ENCODE results near the gene ACBD6. TPM values are rescaled to one million over a fixed set of nuclear protein-coding genes. Genes with fewer than 3 reads are reported as not detected.

Gene ACBD6
- total RNA-seq, 2 experiments from 2014 or later: 45.7 to 49.0 TPM

DNA sequence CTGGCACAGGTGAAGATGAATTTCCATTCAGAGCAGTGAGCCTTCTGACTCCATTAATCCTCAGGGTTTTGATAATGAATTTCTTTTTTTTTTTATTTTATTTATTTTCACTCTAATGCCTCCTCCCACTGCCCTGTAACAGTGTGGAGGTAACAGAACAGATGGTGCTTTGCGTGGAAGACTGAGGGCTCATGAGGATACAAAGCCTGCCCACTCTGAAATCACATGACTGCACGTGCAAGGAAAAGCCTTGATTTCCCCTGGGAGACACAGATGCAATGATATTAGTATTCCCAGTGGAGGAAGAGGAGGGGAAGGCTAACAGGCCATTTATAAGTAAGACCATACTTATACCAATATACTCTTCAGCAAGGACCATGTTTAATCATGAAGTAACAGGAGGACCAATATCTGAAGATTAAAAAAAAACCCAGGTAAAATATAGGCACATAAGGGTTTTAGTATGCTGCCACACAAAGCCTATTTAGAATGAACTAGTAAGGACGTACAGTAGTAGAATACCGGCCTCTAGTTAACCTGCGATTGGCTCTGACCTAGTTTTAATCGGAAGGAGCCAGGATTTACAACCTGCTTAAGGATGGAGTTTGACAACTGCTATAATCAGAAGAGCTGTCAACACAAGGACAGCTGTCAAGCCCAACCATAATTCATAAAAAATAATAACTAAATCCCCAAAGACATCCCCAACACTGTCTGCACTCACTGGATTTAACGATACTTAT is 202.7 kb downstream of the ACBD6 start:
- H3K4me1 Mint-ChIP-seq: peaks cover 11% of the 10 kb centered on the region
- H3K4me3 Mint-ChIP-seq: no peak overlapping the region
- H3K27ac Mint-ChIP-seq: no peak overlapping the region
- peaks cover 2% of the 10 kb centered on the region for H3K9me3 Mint-ChIP-seq
- peaks cover 24% of the 10 kb centered on the region for H3K36me3 Mint-ChIP-seq
- no peaks in the 10 kb centered on the region for H3K27me3 Mint-ChIP-seq
- no peak for DNase-seq

DNA sequence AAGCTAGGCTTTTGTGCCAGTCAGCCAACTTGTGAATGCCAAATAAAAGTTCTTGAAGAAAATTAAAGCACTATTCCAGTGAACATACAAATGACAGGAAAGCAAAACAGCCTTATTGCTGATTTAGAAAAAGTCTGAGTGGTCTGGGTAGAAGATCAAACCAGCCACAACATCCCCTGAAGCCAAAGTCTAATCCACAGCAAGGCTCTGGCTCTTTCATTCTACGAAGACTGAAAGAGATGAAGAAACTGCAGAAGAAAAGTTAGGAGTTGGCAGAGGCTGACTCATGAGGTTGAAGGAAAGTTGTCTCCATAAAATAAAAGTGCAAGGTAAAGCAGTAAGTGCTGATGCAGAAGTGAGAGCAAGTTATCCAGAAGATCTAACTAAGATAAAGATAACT is 206.4 kb downstream of the ACBD6 start:
- peaks cover 5% of the 10 kb centered on the region for H3K9me3 Mint-ChIP-seq
- peaks cover 16% of the 10 kb centered on the region for H3K4me1 Mint-ChIP-seq
- H3K27me3 Mint-ChIP-seq: no peaks in the 10 kb centered on the region
- DNase-seq: no peak
- H3K27ac Mint-ChIP-seq: no peak overlapping the region
- no peak overlapping the region for H3K4me3 Mint-ChIP-seq
- H3K36me3 Mint-ChIP-seq: peaks cover 33% of the 10 kb centered on the region

DNA sequence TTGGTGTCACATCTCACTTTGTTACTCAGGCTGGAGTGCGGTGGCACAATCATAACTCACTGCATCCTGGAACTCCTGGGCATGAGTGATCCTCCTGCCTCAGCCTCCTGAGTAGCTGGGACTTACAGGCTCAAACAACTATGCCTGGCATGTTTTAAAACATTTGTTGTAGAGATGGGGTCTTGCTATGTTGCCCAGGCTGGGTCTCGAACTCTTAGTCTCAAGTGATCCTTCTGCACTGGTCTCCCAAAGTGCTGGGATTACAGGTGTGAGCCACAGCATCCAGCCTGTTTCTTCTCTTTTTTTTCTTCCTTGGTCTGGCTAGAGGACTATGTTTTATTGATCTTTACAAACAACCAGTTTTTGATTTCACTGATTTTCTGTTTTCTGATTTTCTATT is 207.7 kb downstream of the ACBD6 start:
- no peak overlapping the region for H3K27ac Mint-ChIP-seq
- DNase-seq: no peak
- peaks cover 23% of the 10 kb centered on the region for H3K4me1 Mint-ChIP-seq
- H3K27me3 Mint-ChIP-seq: no peaks in the 10 kb centered on the region
- no peak overlapping the region for H3K4me3 Mint-ChIP-seq
- H3K9me3 Mint-ChIP-seq: peaks cover 5% of the 10 kb centered on the region
- peaks cover 33% of the 10 kb centered on the region for H3K36me3 Mint-ChIP-seq

DNA sequence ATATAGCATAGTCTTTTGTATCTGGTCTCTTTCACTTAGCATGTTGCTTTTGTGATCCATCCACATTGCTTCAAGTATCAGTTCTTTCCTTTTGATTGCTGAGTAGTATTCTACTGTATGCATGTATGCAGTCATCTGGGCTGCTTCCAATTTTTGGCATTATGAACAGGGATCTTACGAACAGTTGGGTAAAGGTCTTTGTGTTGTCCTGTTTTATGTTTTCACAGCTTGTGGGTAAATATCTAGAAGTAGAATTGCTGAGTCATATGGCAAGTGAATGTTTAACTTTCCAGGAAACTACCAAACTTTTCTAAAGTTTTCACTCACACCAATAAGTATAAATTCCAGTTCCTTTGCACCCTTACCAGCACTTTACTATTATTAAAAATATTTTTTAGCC is 211.4 kb downstream of the ACBD6 start:
- Mint-ChIP-seq H3K4me1 (peaks cover 19% of the 10 kb centered on the region), H3K27ac (no peak overlapping the region), H3K36me3 (peaks cover 24% of the 10 kb centered on the region), H3K9me3 (peaks cover 5% of the 10 kb centered on the region), H3K4me3 (no peak overlapping the region), H3K27me3 (no peaks in the 10 kb centered on the region)
- no peak for DNase-seq

DNA sequence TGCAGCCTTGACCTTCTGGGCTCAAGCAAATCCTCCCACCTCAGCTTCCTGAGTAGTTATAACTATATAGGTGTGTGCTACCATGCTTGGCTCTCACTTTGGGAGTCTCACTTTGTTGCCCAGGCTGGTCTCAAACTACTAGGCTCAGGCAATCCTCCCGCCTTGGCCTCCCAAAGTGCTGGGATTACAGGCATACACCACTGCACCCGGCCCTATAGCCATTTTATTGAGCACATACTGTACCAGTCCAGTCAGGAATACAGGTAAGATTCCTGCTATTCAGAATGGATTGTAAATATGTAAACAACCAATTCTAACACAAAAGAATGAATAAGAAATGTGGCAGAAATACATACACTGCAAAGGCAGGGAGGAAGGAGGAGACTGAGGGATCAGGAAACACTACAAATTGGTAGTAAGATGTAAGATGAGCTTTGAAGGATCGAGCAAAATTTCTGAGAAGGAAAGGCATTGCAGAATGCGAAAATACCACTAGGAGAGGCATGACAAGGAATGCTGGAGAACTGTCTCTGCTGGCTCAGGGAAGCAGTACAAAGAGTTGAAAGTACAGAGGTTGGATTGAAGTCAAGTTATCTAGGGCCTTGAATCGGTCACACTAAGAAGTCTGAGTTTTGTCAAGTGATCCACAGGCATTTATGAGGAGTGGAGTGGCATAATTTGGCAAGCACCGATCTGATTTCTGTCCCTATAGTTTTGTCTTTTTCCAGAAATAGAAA is 211.9 kb downstream of the ACBD6 start:
- peaks cover 20% of the 10 kb centered on the region for H3K36me3 Mint-ChIP-seq
- H3K27ac Mint-ChIP-seq: no peak overlapping the region
- H3K27me3 Mint-ChIP-seq: no peaks in the 10 kb centered on the region
- no peak overlapping the region for H3K4me3 Mint-ChIP-seq
- H3K4me1 Mint-ChIP-seq: peaks cover 18% of the 10 kb centered on the region
- peaks cover 5% of the 10 kb centered on the region for H3K9me3 Mint-ChIP-seq
- no peak for DNase-seq

DNA sequence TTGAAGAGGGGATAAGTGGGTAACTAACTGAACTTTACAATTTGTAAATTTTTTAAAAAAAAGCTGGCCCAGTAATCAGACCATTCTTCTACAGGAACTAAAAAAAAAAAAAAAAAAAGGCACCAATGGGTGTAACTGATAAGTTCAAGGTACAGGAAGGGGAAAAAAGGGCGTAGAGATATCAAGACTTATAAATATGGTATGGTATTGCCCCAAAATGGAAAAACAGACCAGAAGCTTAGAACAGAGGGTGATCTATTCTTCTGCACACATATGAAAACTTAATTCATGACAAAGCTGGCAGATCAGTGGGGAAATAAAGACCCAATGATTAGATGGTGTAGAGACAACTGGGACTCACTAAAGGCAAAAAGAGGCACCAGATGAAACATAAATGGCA is 213.4 kb downstream of the ACBD6 start:
- no peaks in the 10 kb centered on the region for H3K27me3 Mint-ChIP-seq
- H3K4me3 Mint-ChIP-seq: no peak overlapping the region
- H3K27ac Mint-ChIP-seq: no peak overlapping the region
- H3K36me3 Mint-ChIP-seq: peaks cover 17% of the 10 kb centered on the region
- no peak for DNase-seq
- peaks cover 3% of the 10 kb centered on the region for H3K9me3 Mint-ChIP-seq
- H3K4me1 Mint-ChIP-seq: peaks cover 18% of the 10 kb centered on the region

DNA sequence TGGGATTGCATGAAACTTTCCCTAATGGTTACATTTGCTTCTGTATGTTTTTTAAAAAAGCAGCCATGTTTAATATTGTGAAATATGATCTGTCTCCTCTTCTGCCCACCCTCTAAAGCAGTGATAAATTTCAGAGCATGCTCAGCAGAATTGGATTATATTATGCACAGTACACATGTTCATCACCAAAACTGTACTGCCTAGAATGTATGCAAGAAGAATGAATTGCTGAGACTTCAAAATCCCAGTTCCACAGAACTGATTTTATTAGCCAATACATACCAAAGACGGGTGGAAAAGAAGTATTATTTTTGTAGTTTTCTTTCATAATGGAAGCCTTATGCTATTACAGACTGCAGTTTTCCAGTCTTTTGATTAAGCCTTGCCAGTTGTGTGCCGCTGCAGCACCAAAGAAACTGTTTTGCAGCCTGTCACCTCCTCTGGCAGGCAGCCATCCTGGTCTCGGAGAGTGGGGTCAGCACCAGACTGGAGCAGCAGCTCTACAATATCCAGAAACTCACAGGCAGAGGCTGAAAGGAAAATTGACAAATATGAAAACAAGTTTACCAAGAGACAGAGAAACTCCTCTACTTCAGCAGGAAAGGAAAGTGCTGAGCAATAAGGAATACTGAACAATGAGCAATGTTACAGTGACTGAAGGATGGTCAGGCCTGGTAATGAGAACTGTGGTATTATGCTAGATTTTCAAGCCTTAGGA is 214.2 kb downstream of the ACBD6 start:
- H3K27ac Mint-ChIP-seq: no peak overlapping the region
- peaks cover 17% of the 10 kb centered on the region for H3K36me3 Mint-ChIP-seq

DNA sequence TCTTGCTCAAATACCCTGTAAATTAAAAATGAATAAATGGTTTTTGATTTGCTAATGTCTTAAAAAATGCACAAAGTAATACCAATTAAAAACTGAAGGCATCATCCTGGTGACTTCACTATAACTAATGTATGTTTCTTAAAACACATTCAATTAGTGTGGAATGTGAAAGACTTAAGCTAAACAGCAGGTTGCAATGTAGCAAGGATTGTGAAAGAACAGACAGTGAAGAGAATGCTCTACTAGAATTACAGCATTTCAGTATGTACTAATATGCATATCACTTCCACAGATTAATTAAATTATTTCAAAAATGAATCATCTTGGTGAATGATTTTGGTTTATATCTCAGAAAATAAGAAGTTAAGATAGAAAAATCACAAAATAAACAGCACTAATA is 216.0 kb downstream of the ACBD6 start:
- no peaks in the 10 kb centered on the region for H3K27me3 Mint-ChIP-seq
- H3K4me3 Mint-ChIP-seq: no peak overlapping the region
- H3K9me3 Mint-ChIP-seq: no peaks in the 10 kb centered on the region
- H3K4me1 Mint-ChIP-seq: peaks cover 15% of the 10 kb centered on the region
- H3K27ac Mint-ChIP-seq: no peak overlapping the region
- H3K36me3 Mint-ChIP-seq: peaks cover 9% of the 10 kb centered on the region
- DNase-seq: no peak

More for the DNA sequence above, 214.2 kb downstream of the ACBD6 start:
- no peak for DNase-seq
- peaks cover 3% of the 10 kb centered on the region for H3K9me3 Mint-ChIP-seq
- H3K4me3 Mint-ChIP-seq: no peak overlapping the region
- H3K4me1 Mint-ChIP-seq: peaks cover 18% of the 10 kb centered on the region
- H3K27me3 Mint-ChIP-seq: no peaks in the 10 kb centered on the region

DNA sequence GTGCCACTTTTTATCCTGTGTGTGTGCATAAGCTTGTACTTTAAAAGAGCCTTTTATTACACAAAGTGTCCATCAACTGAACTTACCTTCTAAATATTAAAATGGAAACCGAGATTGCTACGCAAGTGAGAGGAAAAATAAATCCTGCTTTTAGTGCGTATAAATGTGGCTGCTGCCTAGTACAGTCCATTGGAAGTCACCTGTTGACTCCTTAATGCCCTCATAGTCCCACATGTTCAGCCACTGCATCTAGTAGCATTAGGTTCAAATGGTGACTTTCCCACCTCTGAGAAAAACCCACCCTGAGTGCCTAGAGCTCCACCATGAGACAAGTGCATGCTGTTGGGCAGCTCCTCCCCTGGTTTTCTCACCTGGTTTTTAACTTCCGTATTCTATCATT is 219.3 kb downstream of the ACBD6 start:
- H3K9me3 Mint-ChIP-seq: no peaks in the 10 kb centered on the region
- H3K4me3 Mint-ChIP-seq: no peak overlapping the region
- H3K36me3 Mint-ChIP-seq: peaks cover 13% of the 10 kb centered on the region
- no peak overlapping the region for H3K27ac Mint-ChIP-seq
- DNase-seq: no peak
- H3K4me1 Mint-ChIP-seq: no peaks in the 10 kb centered on the region
- no peaks in the 10 kb centered on the region for H3K27me3 Mint-ChIP-seq

DNA sequence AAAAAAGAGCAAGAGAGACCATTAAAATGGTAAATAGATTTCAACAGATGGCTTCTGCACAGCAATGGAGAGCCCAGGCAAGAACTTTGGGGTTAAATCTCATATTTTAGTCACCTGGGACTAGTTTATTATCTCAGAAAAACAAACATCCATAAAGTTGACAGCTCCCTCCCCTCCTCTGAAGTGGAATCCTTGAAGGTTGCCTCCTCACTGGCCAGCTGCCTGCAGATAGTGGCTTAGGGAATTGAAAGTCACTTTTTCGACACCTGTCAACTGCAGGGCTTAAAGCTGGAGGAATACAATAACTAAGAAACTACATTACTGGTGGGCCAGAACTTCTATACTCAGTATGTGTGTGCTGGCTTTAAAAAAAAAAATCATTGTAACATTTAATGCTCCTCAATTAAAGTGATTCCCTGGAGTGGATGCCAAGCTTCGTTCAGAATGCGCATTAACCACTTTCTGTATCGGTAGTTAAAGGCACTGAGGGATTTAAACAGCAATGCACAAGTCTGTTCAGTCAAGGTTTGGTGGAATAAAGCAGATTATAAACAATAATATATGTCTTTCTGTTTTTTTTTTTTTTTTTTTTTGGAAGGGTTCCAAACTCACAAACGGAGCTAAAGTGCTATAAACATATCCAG is 219.9 kb downstream of the ACBD6 start:
- no peaks in the 10 kb centered on the region for H3K4me1 Mint-ChIP-seq

DNA sequence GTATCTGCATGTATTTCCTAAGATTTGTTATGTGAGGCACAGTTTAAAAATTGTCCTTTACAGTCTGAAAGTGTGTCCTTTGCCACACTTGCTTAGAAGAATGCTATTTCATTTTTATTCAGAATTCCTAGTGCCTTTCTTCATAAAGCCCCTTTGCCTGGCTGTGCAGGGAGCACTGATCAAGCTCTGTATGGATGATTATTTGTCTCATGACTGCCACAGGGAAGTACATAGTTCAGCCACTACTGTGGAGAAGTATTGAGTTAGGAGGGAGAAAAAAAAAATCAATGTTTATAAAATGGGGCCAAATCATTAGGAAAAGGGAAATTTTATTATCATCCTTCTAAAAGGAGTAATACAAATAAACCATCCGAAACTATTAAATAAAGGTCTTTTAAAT is 220.9 kb downstream of the ACBD6 start:
- DNase-seq: no peak
- H3K27ac Mint-ChIP-seq: no peak overlapping the region
- H3K27me3 Mint-ChIP-seq: no peaks in the 10 kb centered on the region
- peaks cover 15% of the 10 kb centered on the region for H3K36me3 Mint-ChIP-seq
- no peaks in the 10 kb centered on the region for H3K4me1 Mint-ChIP-seq
- H3K9me3 Mint-ChIP-seq: no peaks in the 10 kb centered on the region
- no peak overlapping the region for H3K4me3 Mint-ChIP-seq

More for the DNA sequence above, 219.9 kb downstream of the ACBD6 start:
- no peaks in the 10 kb centered on the region for H3K27me3 Mint-ChIP-seq
- no peak for DNase-seq
- H3K27ac Mint-ChIP-seq: no peak overlapping the region
- no peak overlapping the region for H3K4me3 Mint-ChIP-seq
- peaks cover 15% of the 10 kb centered on the region for H3K36me3 Mint-ChIP-seq
- no peaks in the 10 kb centered on the region for H3K9me3 Mint-ChIP-seq

DNA sequence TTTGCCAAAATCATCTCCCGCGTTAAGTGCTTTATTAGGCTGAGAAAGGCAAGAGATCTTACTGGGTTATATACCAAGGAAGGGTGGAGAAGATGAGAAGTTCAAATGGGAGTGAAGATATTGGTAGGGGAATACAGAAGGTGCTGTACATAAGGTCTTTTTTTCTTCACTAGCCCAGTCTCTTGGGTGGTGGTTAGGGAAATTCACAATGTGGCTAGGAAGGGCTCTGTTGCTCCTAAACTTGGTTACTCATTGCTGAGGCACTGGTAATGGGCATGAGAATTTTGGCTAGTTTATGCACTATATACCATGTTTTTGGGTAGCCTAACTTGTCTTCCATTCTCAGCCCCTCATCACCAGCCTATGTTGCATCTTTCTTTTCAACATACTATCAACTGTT is 221.8 kb downstream of the ACBD6 start:
- no peak overlapping the region for H3K27ac Mint-ChIP-seq
- DNase-seq: no peak
- H3K9me3 Mint-ChIP-seq: no peaks in the 10 kb centered on the region
- no peaks in the 10 kb centered on the region for H3K27me3 Mint-ChIP-seq
- H3K4me3 Mint-ChIP-seq: no peak overlapping the region
- H3K4me1 Mint-ChIP-seq: no peaks in the 10 kb centered on the region
- H3K36me3 Mint-ChIP-seq: peaks cover 17% of the 10 kb centered on the region

DNA sequence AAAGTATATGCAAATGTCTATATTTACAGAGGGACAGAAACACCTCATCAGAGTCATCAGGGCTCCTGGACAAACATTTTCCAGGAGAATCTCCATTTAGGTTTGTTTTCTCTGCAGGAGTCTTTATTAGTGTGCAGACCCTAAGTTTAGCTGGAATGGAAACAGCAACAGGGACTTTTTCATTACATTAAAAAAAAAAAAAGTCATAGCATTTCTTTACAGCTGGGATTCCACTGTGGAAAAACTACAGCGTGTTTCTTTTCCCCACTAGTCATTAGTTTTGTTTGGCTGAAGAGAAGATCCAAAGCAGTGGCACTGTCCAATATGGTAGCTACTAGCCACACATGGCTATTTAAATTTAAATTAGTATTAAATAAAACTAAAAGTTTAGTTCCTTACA is 222.7 kb downstream of the ACBD6 start:
- no peaks in the 10 kb centered on the region for H3K27me3 Mint-ChIP-seq
- H3K4me3 Mint-ChIP-seq: no peak overlapping the region
- H3K36me3 Mint-ChIP-seq: peaks cover 20% of the 10 kb centered on the region
- H3K27ac Mint-ChIP-seq: no peak overlapping the region
- DNase-seq: no peak
- no peaks in the 10 kb centered on the region for H3K9me3 Mint-ChIP-seq
- H3K4me1 Mint-ChIP-seq: no peaks in the 10 kb centered on the region

DNA sequence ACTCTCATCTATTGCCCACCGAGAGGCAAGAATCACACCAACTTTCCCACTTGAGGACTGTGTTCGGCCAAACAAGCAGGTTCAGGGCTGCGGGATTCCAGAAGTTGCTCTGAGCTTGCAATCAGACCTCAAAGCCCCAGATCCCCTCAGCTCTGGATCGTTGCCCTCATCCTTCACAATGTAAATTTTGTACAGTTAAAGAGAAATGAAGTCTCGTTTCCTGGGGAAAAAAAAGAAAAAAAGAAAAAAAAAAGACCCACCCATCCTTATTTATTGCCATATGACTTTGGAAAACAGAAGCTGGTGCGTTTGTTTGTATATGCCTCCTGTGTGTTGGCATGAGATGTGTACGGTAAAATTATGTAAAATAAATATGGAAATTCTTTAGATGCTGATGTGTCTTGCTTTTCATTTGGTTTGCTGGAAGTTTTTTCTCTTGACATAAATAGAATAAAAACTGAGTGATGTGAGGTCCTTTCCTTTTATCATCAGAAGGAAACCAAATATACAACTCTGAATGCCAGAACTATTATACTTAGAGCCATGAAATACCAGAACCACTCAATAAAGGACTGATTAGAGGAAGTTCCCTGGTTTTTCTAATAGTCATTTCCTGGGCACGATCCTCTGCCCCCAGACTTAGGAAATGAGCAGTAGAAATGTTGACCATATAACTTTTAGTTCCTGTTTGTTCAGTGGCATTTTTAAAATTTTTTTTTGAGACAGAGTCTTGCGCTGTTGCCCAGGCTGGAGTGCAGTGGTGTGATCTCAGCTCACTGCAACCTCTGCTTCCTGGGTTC is 223.6 kb downstream of the ACBD6 start:
- Mint-ChIP-seq H3K27ac (no peak overlapping the region), H3K4me3 (no peak overlapping the region), H3K36me3 (peaks cover 18% of the 10 kb centered on the region)

More for the DNA sequence above, 223.6 kb downstream of the ACBD6 start:
- DNase-seq: no peak
- no peaks in the 10 kb centered on the region for H3K9me3 Mint-ChIP-seq
- no peaks in the 10 kb centered on the region for H3K4me1 Mint-ChIP-seq
- H3K27me3 Mint-ChIP-seq: no peaks in the 10 kb centered on the region

Data from activated naive CD8-positive, alpha-beta T cell treated with anti-CD3 and anti-CD28 coated beads for 36 hours (primary cell).